Stimulated activated naive B cell treated with anti-CD40 and anti-IgM and Interleukin-4, amounts not matched to agents 10 μg/mL and 1 μg/mL and 100 μg/mL, for 72 hours (primary cell): ENCODE measurements around the gene DPM2.

Experiments
- ATAC-seq, 2 donors: fragments of 150-1000 bp; cut with Tn5 transposase; replicated peaks; 2 replicates each; pipeline ENCODE4 v1.10.0; 2021; ENCODE audit warnings: moderate library complexity in 1 of 2
- DNase-seq: peaks from one replicate; pipeline ENCODE4 v3.0.0; 2021
- H3K27ac Mint-ChIP-seq: one replicate; pipeline ENCODE4 v1.8.0; 2022; ENCODE audit warnings: mild to moderate bottlenecking, mixed read lengths
- H3K27me3 Mint-ChIP-seq, 2 donors: one replicate each; pipeline ENCODE4 v1.8.0; 2022; ENCODE audit warnings: mixed read lengths in 2 of 2
- H3K36me3 Mint-ChIP-seq, 2 donors: one replicate each; pipeline ENCODE4 v1.8.0; 2022; ENCODE audit warnings: mixed read lengths in 2 of 2, mild to moderate bottlenecking in 1 of 2
- H3K4me1 Mint-ChIP-seq, 2 donors: one replicate each; pipeline ENCODE4 v1.8.0; 2022; ENCODE audit warnings: mixed read lengths in 2 of 2, mild to moderate bottlenecking in 1 of 2
- H3K4me3 Mint-ChIP-seq, 2 donors: one replicate each; pipeline ENCODE4 v1.8.0; 2022; ENCODE audit warnings: mild to moderate bottlenecking in 2 of 2, mixed read lengths in 2 of 2, moderate library complexity in 1 of 2
- H3K9me3 Mint-ChIP-seq, 2 donors: one replicate each; pipeline ENCODE4 v1.8.0; 2022; ENCODE audit warnings: mixed read lengths in 2 of 2, mild to moderate bottlenecking in 1 of 2

Gene DPM2

DNA sequence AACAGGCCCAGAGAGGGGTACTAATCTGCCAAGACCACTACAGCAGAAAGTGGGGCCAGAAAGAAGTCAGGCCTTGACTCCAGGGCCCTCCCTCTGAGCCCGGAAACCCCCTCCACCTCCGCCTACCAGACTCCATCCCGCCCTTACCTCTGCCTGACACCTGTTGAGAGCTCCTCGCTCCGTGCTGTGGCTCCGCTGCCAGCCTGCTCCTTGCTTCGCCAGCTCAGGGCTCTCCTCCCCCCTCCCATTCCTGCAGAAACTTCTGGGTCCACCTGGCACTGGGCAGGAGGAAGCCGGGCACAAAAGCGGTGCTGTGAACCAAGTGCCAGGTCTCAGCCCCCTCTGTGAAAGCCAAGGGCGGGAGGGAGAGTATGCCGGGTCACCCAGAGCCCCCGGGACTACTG is 31.9 kb downstream of the DPM2 start:
- peak; percentile 13 to 25 for ATAC-seq
- DNase-seq: no peak
- peak overlapping the region; percentile 74 to 79 for H3K4me3 Mint-ChIP-seq
- H3K27me3 Mint-ChIP-seq: no peaks in the 10 kb centered on the region
- peak overlapping the region; percentile 99 for H3K27ac Mint-ChIP-seq
- H3K9me3 Mint-ChIP-seq: no peaks in the 10 kb centered on the region
- peaks cover 15 to 31% of the 10 kb centered on the region in 2 donors for H3K36me3 Mint-ChIP-seq
- peaks cover 40 to 65% of the 10 kb centered on the region in 2 donors for H3K4me1 Mint-ChIP-seq

DNA sequence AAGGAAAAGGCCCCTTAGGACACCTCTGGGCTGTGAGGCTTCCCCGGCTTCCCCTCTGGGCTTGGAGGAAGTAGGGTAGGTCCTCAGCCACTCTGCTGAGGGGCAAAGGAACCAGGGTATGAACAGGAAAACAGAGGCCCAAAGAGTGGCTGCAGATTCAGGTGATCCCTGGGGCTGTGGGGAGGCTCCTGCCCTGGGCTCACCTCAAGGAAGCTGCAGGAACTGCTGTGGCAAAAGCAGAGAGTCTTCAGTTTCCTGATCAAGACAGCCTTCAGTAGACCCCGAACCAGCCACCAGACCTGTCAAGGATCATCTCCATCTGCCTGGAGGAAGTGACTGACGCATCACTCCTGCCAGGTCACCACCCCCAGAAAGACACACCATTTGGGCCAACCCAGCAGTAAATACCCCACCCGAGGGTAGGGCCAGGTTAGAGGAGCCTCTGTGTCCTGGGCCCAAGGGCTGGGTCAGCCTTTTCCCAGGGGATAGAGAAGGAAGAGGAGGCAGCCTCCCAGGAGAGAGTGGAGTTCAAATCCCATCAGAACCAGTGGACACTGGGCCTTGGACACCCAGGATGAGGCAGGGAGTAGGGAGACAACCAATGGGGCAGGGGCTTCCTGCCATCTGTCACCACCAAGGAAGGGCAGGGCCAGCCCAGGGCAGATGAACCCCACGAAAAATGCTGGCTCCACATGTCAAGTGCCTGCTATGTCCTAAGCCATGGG is 32.5 kb downstream of the DPM2 start:
- H3K36me3 Mint-ChIP-seq: peaks cover 13 to 26% of the 10 kb centered on the region in 2 donors
- peak overlapping the region; percentile 99 for H3K27ac Mint-ChIP-seq
- peak; percentile 42 to 47 for ATAC-seq
- peak overlapping the region; percentile 79 to 85 for H3K4me3 Mint-ChIP-seq
- no peak for DNase-seq
- H3K9me3 Mint-ChIP-seq: no peaks in the 10 kb centered on the region
- no peaks in the 10 kb centered on the region for H3K27me3 Mint-ChIP-seq
- H3K4me1 Mint-ChIP-seq: peaks cover 37 to 62% of the 10 kb centered on the region in 2 donors

DNA sequence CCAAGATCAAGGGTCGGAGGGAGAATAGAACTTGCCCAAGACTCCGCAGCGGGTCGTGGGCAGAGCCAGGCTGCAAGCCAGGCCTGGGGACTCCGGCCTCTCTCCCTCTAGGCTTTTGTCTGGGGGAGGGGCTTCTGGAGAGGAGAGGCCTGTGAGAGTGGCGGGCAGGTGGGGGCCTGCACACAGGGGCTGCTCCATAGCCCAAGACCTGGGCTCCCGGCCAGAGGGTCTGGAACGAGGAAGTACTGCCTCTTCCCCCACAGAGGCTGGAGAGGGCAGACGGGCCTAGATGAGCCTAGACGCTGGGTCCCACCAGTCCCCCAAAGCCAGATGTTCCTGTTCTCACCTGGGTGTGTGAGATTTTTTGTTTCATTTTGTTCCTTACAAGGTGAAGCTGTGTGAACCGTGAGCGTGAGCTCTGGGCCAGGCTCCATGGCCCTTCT is 33.1 kb downstream of the DPM2 start:
- no peaks in the 10 kb centered on the region for H3K9me3 Mint-ChIP-seq
- peak overlapping the region; percentile 79 to 85 for H3K4me3 Mint-ChIP-seq
- H3K27me3 Mint-ChIP-seq: no peaks in the 10 kb centered on the region
- H3K36me3 Mint-ChIP-seq: peaks cover 10 to 22% of the 10 kb centered on the region in 2 donors
- H3K27ac Mint-ChIP-seq: peak overlapping the region; percentile 99
- DNase-seq (no peak), ATAC-seq (peak; percentile 6 to 15)
- peaks cover 39 to 66% of the 10 kb centered on the region in 2 donors for H3K4me1 Mint-ChIP-seq

DNA sequence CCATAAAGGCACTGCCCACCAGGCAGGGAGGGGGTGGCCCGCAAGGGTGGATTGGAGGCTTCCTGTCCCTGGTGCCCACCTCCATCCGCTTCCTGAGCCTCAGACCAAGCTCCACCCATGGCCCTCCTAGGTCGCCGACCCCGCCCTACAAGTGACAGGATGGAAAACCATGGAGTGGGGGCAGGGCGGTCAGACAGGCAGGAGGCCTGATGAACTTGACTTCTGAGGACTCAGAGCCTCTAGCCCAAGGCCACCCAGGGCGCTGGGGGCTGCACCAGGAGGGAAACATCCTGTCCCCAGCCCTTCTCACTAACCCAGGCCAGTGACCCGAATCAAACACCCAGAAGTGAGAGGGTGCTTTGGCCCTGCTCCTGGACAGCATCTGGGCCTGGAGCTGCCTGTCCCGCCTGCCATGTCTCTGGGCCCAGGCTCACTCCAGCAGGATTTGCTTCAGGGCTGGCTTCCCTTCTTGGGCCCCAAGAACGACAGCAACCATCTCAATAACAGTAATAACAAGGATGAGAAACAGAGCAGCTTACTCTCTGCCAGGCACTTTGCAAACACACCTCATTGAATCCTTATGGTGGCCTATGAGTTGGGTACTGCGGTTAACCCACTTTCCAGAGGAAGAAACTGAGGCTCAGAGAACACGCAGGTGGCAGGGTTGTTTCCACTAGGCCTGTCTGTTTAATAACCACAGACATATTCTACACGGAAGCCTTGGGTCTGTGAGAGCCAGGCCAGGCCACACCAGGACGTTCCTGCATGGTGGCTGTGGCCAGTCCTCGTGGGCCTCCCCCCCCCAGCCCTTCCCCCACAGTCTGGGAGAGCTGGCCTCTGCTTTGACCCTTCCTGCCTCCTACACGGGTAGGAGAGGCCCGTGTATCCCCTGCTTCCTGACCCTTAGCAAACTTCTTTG is 33.8 kb downstream of the DPM2 start:
- H3K4me1 Mint-ChIP-seq: peaks cover 39 to 66% of the 10 kb centered on the region in 2 donors
- H3K9me3 Mint-ChIP-seq: no peaks in the 10 kb centered on the region
- DNase-seq: peak; percentile 80
- H3K27ac Mint-ChIP-seq: peak overlapping the region; percentile 99
- H3K4me3 Mint-ChIP-seq: peak overlapping the region; percentile 79 to 85
- H3K36me3 Mint-ChIP-seq: peaks cover 10 to 21% of the 10 kb centered on the region in 2 donors
- H3K27me3 Mint-ChIP-seq: no peaks in the 10 kb centered on the region
- ATAC-seq: peak; percentile 58 to 61

DNA sequence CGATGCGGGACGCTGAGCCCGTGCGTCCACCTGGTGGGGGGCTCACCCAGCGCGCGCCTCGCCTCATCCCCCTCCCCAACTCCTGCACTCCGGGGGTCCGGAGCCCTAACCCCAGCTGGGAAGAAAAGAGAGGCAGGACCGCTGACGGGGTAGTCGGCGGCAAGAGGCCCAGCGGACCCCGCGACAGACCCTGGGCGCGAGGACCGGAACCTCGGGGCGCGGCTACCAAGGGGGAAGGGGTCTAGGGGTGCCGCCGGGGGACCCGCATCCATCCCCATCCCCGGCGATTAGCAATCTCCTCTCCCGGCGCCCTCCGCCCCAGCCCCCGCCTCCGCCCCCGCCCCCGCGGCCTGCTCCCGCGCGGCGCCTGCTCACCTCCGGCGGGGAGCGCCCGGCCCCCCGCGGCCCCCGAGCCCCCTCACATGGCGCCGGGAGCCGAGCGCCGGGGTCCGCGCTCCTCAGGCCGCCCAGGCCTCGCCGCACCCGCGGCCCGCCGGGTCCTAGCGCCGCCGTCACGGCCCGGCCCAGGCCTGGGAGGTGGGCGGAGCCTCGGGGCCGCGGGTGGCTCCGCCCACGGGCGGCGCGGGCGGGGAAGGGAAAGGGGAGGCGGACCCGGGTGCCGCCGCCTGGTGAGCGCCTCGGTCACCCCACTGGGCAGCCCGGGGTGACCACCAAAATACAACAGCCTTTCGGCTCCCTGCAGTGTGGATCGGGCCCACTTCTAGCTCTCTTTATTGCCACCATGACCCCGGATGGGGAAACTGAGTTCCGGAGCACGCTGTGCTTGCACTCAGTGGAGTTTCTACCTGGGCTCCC is 38.3 kb downstream of the DPM2 start, which contains the start of gene ST6GALNAC6:
Gene ST6GALNAC6, minus strand, starts transcription at position 476 of the 816 bp plus-strand sequence. CDS start 1,622 bp downstream, outside the sequence.
- Mint-ChIP-seq H3K4me1 (peaks cover 31 to 65% of the 10 kb centered on the region in 2 donors), H3K27ac (peak within 1 kb of the TSS; percentile 94), H3K9me3 (peaks cover 0 to 4% of the 10 kb centered on the region in 2 donors), H3K36me3 (peaks cover 31 to 45% of the 10 kb centered on the region in 2 donors), H3K4me3 (peak within 1 kb of the TSS; percentile 87 to 92), H3K27me3 (no peaks in the 10 kb centered on the region)
- DNase-seq (peak; percentile 71), ATAC-seq (peak; percentile 70 to 77)

DNA sequence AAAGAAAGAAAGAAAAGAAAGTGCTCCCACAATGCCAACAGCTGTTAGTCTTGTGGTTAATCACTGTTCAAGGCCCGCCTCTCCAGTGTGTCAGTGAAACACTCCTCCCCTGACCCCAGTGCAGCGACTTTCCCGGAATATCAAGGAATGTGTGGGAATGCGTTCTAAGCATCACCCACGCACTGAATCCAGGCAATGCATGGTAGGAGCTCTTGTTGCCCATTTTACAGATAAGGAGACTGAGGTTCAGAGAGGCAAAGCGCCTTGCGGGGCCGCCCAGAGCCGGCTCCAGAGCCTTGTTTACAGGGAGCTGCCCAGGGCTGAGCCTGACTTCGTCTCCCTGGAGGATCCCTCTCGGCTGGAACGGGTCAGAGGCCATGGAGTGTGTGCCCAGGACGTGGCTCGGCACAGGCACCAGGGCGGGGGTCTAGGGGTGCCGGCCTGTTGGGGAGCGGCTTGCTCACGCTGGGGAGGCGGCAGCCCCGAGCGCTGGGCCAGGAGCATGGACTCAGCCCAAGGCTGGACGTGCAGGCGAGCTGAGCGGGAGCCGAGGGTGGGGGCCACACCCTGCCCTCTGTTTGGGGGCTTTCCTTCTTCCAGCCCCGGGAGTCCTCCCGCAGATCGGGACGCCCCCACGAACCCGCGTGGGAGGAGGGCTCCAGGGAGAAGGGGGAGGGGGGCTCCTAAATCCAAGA is 39.1 kb downstream of the DPM2 start:
- H3K9me3 Mint-ChIP-seq: peaks cover 0 to 7% of the 10 kb centered on the region in 2 donors
- DNase-seq (no peak), ATAC-seq (peak; percentile 12 to 16)
- H3K27me3 Mint-ChIP-seq: no peaks in the 10 kb centered on the region
- H3K27ac Mint-ChIP-seq: peak overlapping the region; percentile 94
- H3K4me1 Mint-ChIP-seq: peaks cover 26 to 61% of the 10 kb centered on the region in 2 donors
- H3K4me3 Mint-ChIP-seq: peak overlapping the region; percentile 82 to 92
- peaks cover 38 to 50% of the 10 kb centered on the region in 2 donors for H3K36me3 Mint-ChIP-seq

DNA sequence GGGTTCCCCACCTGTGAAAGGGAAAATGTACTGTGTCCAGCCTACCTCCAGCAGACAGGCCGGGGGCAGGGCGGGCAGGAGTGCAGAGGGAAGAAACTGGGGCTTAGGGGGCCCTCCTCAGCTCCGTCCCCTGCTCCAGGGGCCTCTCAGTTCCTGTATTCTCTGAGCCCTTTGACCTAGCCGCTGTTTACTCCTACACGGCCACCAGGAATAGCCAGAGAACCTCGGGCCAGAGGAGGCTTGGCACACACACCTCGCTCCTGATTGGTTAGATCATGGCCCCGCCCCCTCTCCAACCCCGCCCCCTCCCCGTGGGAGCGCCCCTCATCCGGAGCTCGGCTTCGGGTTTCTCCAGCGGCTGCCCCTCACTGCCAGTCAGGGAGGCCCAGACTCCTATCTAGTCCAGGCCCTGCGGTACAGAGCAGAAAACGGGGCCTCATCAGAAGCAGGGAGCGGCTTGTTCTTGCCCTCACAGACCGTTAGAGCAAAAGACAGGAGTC is 40.4 kb downstream of the DPM2 start:
- H3K36me3 Mint-ChIP-seq: peaks cover 52 to 59% of the 10 kb centered on the region in 2 donors
- H3K4me3 Mint-ChIP-seq: peak overlapping the region; percentile 62 to 64
- ATAC-seq (peak; percentile 46 to 51), DNase-seq (no peak)
- peak overlapping the region; percentile 60 for H3K27ac Mint-ChIP-seq
- peaks cover 22 to 61% of the 10 kb centered on the region in 2 donors for H3K4me1 Mint-ChIP-seq
- peaks cover 0 to 11% of the 10 kb centered on the region in 2 donors for H3K9me3 Mint-ChIP-seq
- no peaks in the 10 kb centered on the region for H3K27me3 Mint-ChIP-seq

DNA sequence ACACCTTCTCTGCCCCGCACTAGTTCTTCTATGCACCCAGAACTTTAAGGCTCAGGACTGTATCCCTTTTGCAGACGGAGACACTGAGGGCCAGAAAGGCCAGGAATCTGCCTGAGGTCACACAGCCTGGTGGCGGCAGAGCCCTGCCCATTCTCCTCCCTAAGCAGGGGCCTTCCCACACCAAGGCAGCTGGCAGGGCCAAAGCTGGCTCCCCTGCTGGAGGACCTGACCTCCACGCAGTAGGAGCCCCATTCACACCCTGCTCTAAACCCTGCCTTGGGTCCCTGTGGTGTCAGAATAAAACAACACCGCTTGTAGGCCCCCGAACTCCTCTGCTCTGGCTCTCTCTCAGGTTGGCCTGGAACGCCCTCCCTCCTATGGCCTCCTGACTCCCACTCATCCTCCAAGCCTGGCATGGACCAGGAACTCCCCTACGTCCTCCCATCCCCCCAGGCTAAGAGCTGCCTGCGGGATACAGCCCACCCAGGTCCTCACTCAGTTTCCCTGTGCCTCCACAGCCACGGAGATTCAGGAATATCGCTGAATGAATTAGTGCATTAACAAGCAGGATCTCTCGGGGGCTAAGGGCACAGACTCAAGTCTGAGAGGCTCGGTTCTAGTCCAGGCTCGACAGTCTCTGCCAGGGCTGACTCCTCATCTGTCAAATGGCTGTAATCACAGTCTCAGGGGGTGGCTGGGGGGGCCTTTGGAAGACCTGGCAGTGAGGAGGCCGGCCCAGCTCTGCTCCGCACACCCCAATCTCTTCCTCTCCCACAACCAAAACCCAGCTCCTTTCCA is 41.1 kb downstream of the DPM2 start:
- DNase-seq (no peak), ATAC-seq (no peak)
- Mint-ChIP-seq H3K27me3 (no peaks in the 10 kb centered on the region), H3K9me3 (peaks cover 0 to 11% of the 10 kb centered on the region in 2 donors), H3K36me3 (peaks cover 55 to 60% of the 10 kb centered on the region in 2 donors), H3K4me3 (peak overlapping the region; percentile 62 to 64), H3K27ac (peak overlapping the region; percentile 60), H3K4me1 (peaks cover 22 to 57% of the 10 kb centered on the region in 2 donors)

DNA sequence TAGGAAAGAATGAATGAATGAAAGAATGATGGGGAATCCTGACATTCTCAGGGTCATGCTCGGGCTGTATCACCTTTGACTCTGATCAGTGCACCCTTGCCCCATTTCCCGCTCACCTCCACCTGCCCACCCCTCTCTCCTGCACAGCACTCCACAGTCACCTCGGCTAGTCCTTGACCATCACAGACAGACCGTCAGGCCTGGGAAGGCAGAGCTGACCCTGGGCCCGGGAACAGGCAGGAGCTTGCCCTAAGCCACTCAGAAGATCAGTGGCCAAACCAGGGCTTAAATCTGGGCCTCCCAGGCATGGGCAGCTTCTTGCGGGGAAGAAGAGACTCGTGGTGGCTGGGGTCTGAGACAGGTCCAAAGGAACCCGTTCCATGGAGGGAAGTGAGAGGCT is 41.8 kb downstream of the DPM2 start:
- Mint-ChIP-seq H3K27ac (peak overlapping the region; percentile 47), H3K4me3 (no peak overlapping the region), H3K4me1 (peaks cover 17 to 51% of the 10 kb centered on the region in 2 donors), H3K9me3 (peaks cover 0 to 11% of the 10 kb centered on the region in 2 donors), H3K36me3 (peaks cover 59 to 60% of the 10 kb centered on the region in 2 donors), H3K27me3 (no peaks in the 10 kb centered on the region)
- ATAC-seq: no peak
- DNase-seq: no peak

DNA sequence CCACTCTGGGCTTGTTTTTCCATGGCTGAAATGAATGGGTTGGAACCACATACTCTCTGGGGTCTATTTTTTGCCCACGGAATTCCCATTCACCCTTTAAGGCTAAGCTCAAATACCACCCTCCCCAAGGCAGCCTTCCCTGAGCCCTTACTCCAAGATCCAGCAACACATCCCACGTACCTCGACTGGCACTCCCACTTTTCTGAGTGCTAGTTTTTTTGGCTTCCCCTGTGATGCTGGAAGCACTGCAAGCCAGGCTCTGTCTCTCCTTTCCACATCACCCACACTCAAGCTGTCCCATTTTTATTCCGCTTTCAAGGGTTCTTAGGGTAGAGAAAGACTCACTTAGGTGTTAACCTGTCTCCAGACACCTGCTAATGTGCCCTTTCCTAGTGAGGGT is 44.3 kb downstream of the DPM2 start:
- Mint-ChIP-seq H3K36me3 (peaks cover 67 to 69% of the 10 kb centered on the region in 2 donors), H3K4me1 (peaks cover 13 to 39% of the 10 kb centered on the region in 2 donors), H3K4me3 (no peak overlapping the region), H3K9me3 (peaks cover 0 to 11% of the 10 kb centered on the region in 2 donors), H3K27me3 (no peaks in the 10 kb centered on the region), H3K27ac (no peak overlapping the region)
- no peak for DNase-seq
- no peak for ATAC-seq

DNA sequence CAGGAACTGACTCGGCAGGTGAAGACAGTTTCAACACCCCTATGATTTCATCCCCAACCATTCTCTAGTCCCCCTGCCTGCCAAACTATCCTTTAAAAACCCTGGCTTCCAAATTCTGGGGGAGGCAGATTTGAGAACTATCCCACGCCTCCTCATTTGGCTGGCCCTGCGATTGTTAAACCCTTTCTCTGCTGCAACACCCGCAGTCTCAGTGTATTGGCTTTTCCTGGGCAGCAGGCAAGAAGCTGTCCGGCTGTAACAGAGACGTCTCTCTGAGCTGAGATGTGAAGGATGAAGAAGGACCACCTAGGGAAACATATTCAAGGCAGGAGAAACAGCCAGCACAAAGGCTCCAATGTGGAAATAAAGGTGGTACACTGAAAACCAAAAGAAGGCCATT is 44.8 kb downstream of the DPM2 start:
- Mint-ChIP-seq H3K4me3 (no peak overlapping the region), H3K27ac (peak overlapping the region; percentile 75), H3K4me1 (peaks cover 12 to 38% of the 10 kb centered on the region in 2 donors), H3K9me3 (peaks cover 0 to 11% of the 10 kb centered on the region in 2 donors), H3K27me3 (no peaks in the 10 kb centered on the region), H3K36me3 (peaks cover 68 to 69% of the 10 kb centered on the region in 2 donors)
- ATAC-seq (no peak), DNase-seq (no peak)

DNA sequence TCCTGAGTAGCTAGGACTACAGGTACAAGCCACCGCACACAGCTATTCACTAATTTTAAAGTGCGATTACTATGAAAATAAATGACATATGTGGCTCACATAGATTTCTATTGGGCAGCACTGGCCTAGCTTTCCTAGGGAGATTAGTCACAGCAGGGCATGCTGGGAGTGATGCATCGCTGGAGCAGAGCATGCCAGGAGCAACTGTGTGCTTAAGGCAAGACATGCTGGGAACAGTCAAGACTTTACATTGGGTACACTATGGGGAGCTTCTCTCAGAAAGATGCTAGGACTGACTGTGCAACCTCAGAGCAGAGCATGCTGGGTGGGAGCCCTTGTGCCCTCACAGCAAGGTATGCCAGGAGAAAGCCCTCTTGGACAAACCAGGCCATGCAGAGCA is 47.6 kb downstream of the DPM2 start:
- peaks cover 62 to 68% of the 10 kb centered on the region in 2 donors for H3K36me3 Mint-ChIP-seq
- ATAC-seq: no peak

More for the DNA sequence above, 47.6 kb downstream of the DPM2 start:
- Mint-ChIP-seq H3K27me3 (no peaks in the 10 kb centered on the region), H3K9me3 (peaks cover 0 to 7% of the 10 kb centered on the region in 2 donors), H3K27ac (peak overlapping the region; percentile 9), H3K4me1 (peaks cover 16 to 36% of the 10 kb centered on the region in 2 donors), H3K4me3 (no peak overlapping the region)
- DNase-seq: no peak
